Eye (tissue), 1 donor: ENCODE measurements around the gene DNMT3A.
"Not testable (repeated sequence)": the region's sequence is repeated elsewhere in the genome, so short reads cannot be mapped to it uniquely, and the experiment has no call there.

Experiments used
- DNase-seq: peaks from one replicate; pipeline ENCODE4 v3.0.0-alpha.2; 2015

The DNMT3A gene

GRCh38 chr2:25230198-25230947 is 111.4 kb downstream of the DNMT3A start:
- peak; percentile 35 for DNase-seq

- DNase-seq = peak; percentile 60
These were observed 112.2 kb downstream of the DNMT3A start for GRCh38 chr2:25229279-25230197.

- peak; percentile 90 for DNase-seq
These were observed 112.9 kb downstream of the DNMT3A start for GRCh38 chr2:25228848-25229278.

- no peak for DNase-seq
These were observed 114.1 kb downstream of the DNMT3A start for GRCh38 chr2:25227576-25227975.

GRCh38 chr2:25226827-25227226 is 114.9 kb downstream of the DNMT3A start:
- DNase-seq = no peak

- DNase-seq = no peak
These were observed 119.1 kb downstream of the DNMT3A start for GRCh38 chr2:25222477-25223121.

GRCh38 chr2:25221579-25221978 is 120.1 kb downstream of the DNMT3A start:
- no peak for DNase-seq

- no peak for DNase-seq
These were observed 121.4 kb downstream of the DNMT3A start for GRCh38 chr2:25220313-25220712.

- no peak for DNase-seq
These were observed 122.1 kb downstream of the DNMT3A start for GRCh38 chr2:25219621-25220020.

GRCh38 chr2:25218100-25218499 is 123.6 kb downstream of the DNMT3A start:
- no peak for DNase-seq

- peak; percentile 87 for DNase-seq
These were observed 125.6 kb downstream of the DNMT3A start for GRCh38 chr2:25215948-25216679.

GRCh38 chr2:25215232-25215631 is 126.5 kb downstream of the DNMT3A start:
- no peak for DNase-seq

GRCh38 chr2:25213229-25213628 is 128.5 kb downstream of the DNMT3A start:
- DNase-seq = no peak

GRCh38 chr2:25210923-25211322 is 130.8 kb downstream of the DNMT3A start:
- not testable (repeated sequence) for DNase-seq

- DNase-seq = no peak
These were observed 134.6 kb downstream of the DNMT3A start for GRCh38 chr2:25207078-25207545.

- DNase-seq = peak; percentile 69
These were observed 137.4 kb downstream of the DNMT3A start for GRCh38 chr2:25204190-25204838.

GRCh38 chr2:25202275-25202674 is 139.4 kb downstream of the DNMT3A start:
- DNase-seq = no peak

GRCh38 chr2:25201794-25202193 is 139.9 kb downstream of the DNMT3A start:
- no peak for DNase-seq

- DNase-seq = no peak
These were observed 140.5 kb downstream of the DNMT3A start for GRCh38 chr2:25201265-25201664.

GRCh38 chr2:25198576-25198975 is 143.1 kb downstream of the DNMT3A start:
- no peak for DNase-seq

GRCh38 chr2:25198209-25198525 is 143.6 kb downstream of the DNMT3A start:
- no peak for DNase-seq
